Stomach (tissue), 4 donors: ENCODE data around the gene WAS.
"Not testable (repeated sequence)": the region's sequence is repeated elsewhere in the genome, so short reads cannot be mapped to it uniquely, and the experiment has no call there.

ENCODE experiments used
- POLR2A ChIP-seq, 4 donors: fragments of 450-650 bp; IDR thresholded peaks; one replicate each; pipeline ENCODE4 v1.6.1; 2016; ENCODE audit warnings: antibody characterized with exemption in 4 of 4, control low read depth in 2 of 4, mild to moderate bottlenecking in 1 of 4, moderate library complexity in 1 of 4
- POLR2AphosphoS5 ChIP-seq, 3 donors: sonication (generic); formaldehyde crosslinking; IDR thresholded peaks; one replicate each; pipeline ENCODE4 v1.6.1; 2016; ENCODE audit warnings: antibody characterized with exemption in 3 of 3

DNA sequence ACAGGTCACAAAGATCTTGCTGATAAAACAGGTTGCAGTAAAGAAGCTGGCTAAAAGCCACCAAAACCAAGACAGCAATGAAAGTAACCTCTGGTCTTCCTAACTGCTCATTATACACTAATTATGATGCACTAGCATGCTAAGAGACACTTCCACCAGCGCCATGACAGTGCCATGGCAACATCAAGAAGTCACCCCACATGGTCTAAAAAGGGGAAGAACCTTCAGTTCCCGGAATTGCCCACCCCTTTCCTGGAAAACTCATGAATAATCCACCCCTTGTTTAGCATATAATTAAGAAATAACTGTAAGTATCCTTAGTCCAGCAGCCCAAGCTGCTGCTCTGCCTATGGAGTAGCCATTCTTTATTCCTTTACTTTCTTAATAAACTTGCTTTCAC lies 3.1 kb upstream of the WAS start:
- TF ChIP-seq POLR2A, POLR2AphosphoS5 (IDR thresholded peaks at IDR 0.05): not testable (repeated sequence)
